ENCODE results near the gene OR10X1. TPM values are rescaled to one million over a fixed set of nuclear protein-coding genes. Genes with fewer than 3 reads are reported as not detected.

Gene OR10X1
- total RNA-seq, 1 experiment from 2014 or later: not detected

GRCh38 chr1:158586942-158587341, 7.2 kb upstream of the OR10X1 start:
- no TSS peak for BruUV-seq (replicated peaks)
- no peak for DNase-seq

GRCh38 chr1:158583962-158584361, 4.3 kb upstream of the OR10X1 start:
- Histone ChIP-seq H3K4me1 (ENCODE audit: insufficient read depth, low read length) (no peaks in the 10 kb centered on the region), H3F3A (ENCODE audit: low read length, unreplicated experiment) (no peaks in the 10 kb centered on the region), H4K20me1 (ENCODE audit: low read length) (no peaks in the 10 kb centered on the region), H2AFZ (ENCODE audit: low read length) (no peak overlapping the region), H3K9me3 (ENCODE audit: low read length) (no peaks in the 10 kb centered on the region), H3K79me2 (ENCODE audit: low read length) (no peaks in the 10 kb centered on the region), H3K27me3 (ENCODE audit: low read length) (no peaks in the 10 kb centered on the region), H3K27ac (ENCODE audit: low read length) (no peak overlapping the region), H3K4me2 (ENCODE audit: low read length) (no peak overlapping the region), H3K9me2 (replicated peaks; ENCODE audit: low read length) (no peaks in the 10 kb centered on the region), H3K9ac (ENCODE audit: low read length) (no peak overlapping the region), H3K4me3 (ENCODE audit: low read length) (no peak overlapping the region), H3K36me3 (ENCODE audit: low read depth, low read length) (no peaks in the 10 kb centered on the region)
- ATAC-seq (no peak), DNase-seq (no peak)
- POLR2A ChIA-PET (ENCODE audit: unreplicated experiment): no interaction called here
- no peak for TF ChIP-seq EZH2phosphoT487 (IDR thresholded peaks at IDR 0.05; ENCODE audit: borderline replicate concordance, low read length)
- no peak for TF ChIP-seq EZH2 (IDR thresholded peaks at IDR 0.05; ENCODE audit: low read length, unreplicated experiment)
- TF ChIP-seq CTCF (conservative IDR thresholded peaks at IDR 0.05; ENCODE audit: low read depth, low read length): no peak
- no TSS peak for BruUV-seq (replicated peaks)
- CTCF ChIA-PET: no interaction called here
- intact Hi-C loops (cut with micrococcal nuclease): no loop called here

More at GRCh38 chr1:158586942-158587341, 7.2 kb upstream of the OR10X1 start:
- H3F3A ChIP-seq (ENCODE audit: low read length, unreplicated experiment): no peaks in the 10 kb centered on the region
- H4K20me1 ChIP-seq (ENCODE audit: low read length): no peaks in the 10 kb centered on the region
- CTCF ChIA-PET: no interaction called here
- H3K4me3 ChIP-seq (ENCODE audit: low read length): no peak overlapping the region
- no peak overlapping the region for H3K4me2 ChIP-seq (ENCODE audit: low read length)
- H3K4me1 ChIP-seq (ENCODE audit: insufficient read depth, low read length): no peaks in the 10 kb centered on the region
- H3K9me3 ChIP-seq (ENCODE audit: low read length): 0 out of 2 replicates have a peak, but pooled peaks cover 4% of the 10 kb centered on the region
- H3K36me3 ChIP-seq (ENCODE audit: low read depth, low read length): no peaks in the 10 kb centered on the region
- H3K27me3 ChIP-seq (ENCODE audit: low read length): no peaks in the 10 kb centered on the region
- H2AFZ ChIP-seq (ENCODE audit: low read length): no peak overlapping the region
- H3K9ac ChIP-seq (ENCODE audit: low read length): no peak overlapping the region
- intact Hi-C loops (cut with micrococcal nuclease): no loop called here
- POLR2A ChIA-PET (ENCODE audit: unreplicated experiment): no interaction called here
- no peak for ATAC-seq
- H3K79me2 ChIP-seq (ENCODE audit: low read length): no peaks in the 10 kb centered on the region
- TF ChIP-seq CTCF (conservative IDR thresholded peaks at IDR 0.05; ENCODE audit: low read depth, low read length) (no peak), EZH2 (IDR thresholded peaks at IDR 0.05; ENCODE audit: low read length, unreplicated experiment) (no peak)
- H3K9me2 ChIP-seq (replicated peaks; ENCODE audit: low read length): no peaks in the 10 kb centered on the region
- no peak overlapping the region for H3K27ac ChIP-seq (ENCODE audit: low read length)

GRCh38 chr1:158577561-158577960, 2.1 kb downstream of the OR10X1 start:
- Histone ChIP-seq H3K36me3 (ENCODE audit: low read depth, low read length) (no peaks in the 10 kb centered on the region), H3K9me3 (ENCODE audit: low read length) (no peaks in the 10 kb centered on the region), H3K4me1 (ENCODE audit: insufficient read depth, low read length) (no peaks in the 10 kb centered on the region), H3K9ac (ENCODE audit: low read length) (no peak overlapping the region), H3K79me2 (ENCODE audit: low read length) (no peaks in the 10 kb centered on the region), H3K27ac (ENCODE audit: low read length) (no peak overlapping the region), H3K4me3 (ENCODE audit: low read length) (no peak overlapping the region), H3K27me3 (ENCODE audit: low read length) (peaks cover 10% of the 10 kb centered on the region), H3F3A (ENCODE audit: low read length, unreplicated experiment) (no peaks in the 10 kb centered on the region), H4K20me1 (ENCODE audit: low read length) (no peaks in the 10 kb centered on the region), H2AFZ (ENCODE audit: low read length) (no peak overlapping the region), H3K4me2 (ENCODE audit: low read length) (no peak overlapping the region), H3K9me2 (replicated peaks; ENCODE audit: low read length) (no peaks in the 10 kb centered on the region)
- ChIA-PET POLR2A (ENCODE audit: unreplicated experiment) (no interaction called here), CTCF (no interaction called here)
- intact Hi-C loops (cut with micrococcal nuclease): no loop called here
- BruUV-seq (replicated peaks): no TSS peak
- TF ChIP-seq CTCF (conservative IDR thresholded peaks at IDR 0.05; ENCODE audit: low read depth, low read length) (no peak), EZH2phosphoT487 (IDR thresholded peaks at IDR 0.05; ENCODE audit: borderline replicate concordance, low read length) (no peak), EZH2 (IDR thresholded peaks at IDR 0.05; ENCODE audit: low read length, unreplicated experiment) (no peak)
- ATAC-seq (no peak), DNase-seq (no peak)

All from PC-3 (cell line).